ENCODE measurements around the gene DHCR7. TPM values are rescaled to one million over a fixed set of nuclear protein-coding genes. Genes with fewer than 3 reads are reported as not detected.
A peak's percentile ranks its signal among the peaks of the same experiment; 100 is the strongest.

The DHCR7 gene
- total and polyA plus RNA-seq, 2 experiments from 2014 or later, result 84.0 to 166 TPM

- ATAC-seq (no peak), DNase-seq (ENCODE audit: low spot score) (no peak)
- H3K4me1 ChIP-seq (ENCODE audit: insufficient read depth), result peaks cover 39% of the 10 kb centered on the region
- Mint-ChIP-seq H3K9me3 (peaks cover 7% of the 10 kb centered on the region; the same call in 2 of the 3 replicates), H3K4me1 (peaks cover 46% of the 10 kb centered on the region), H3K27ac (no peak overlapping the region), H3K4me3 (peak overlapping the region; percentile 33; the same call in 1 of the 3 replicates), H3K36me3 (ENCODE audit: low read depth) (peaks cover 31% of the 10 kb centered on the region), H3K27me3 (ENCODE audit: insufficient read depth, low read depth, poor library complexity) (peaks cover 18% of the 10 kb centered on the region)
- H3K27ac ChIP-seq (ENCODE audit: low read depth), result no peak overlapping the region
- H3K27me3 ChIP-seq (ENCODE audit: insufficient read depth), result no peaks in the 10 kb centered on the region
- H3F3A ChIP-seq (replicated peaks; ENCODE audit: low read depth), result no peaks in the 10 kb centered on the region; the same call in 1 of the 2 replicates
- H3K36me3 ChIP-seq (ENCODE audit: insufficient read depth), result peaks cover 22% of the 10 kb centered on the region
- no peaks in the 10 kb centered on the region for H3K9me2 ChIP-seq (ENCODE audit: insufficient read depth)
- peaks cover 27% of the 10 kb centered on the region for H4K20me1 ChIP-seq (replicated peaks; ENCODE audit: insufficient read depth)
- 0 out of 2 replicates have a peak overlapping the region, but pooled peaks have one; percentile 39 for H3K4me2 ChIP-seq
- H3K4me3 ChIP-seq, result no peak overlapping the region; the same call in 1 of the 2 replicates
- H2AFZ ChIP-seq, result no peak overlapping the region
- TF ChIP-seq ZNF114 (CRISPR knock-in tag; IDR thresholded peaks at IDR 0.05) (no peak), ZNF462 (CRISPR knock-in tag; IDR thresholded peaks at IDR 0.05) (no peak), NANOG (IDR thresholded peaks at IDR 0.05; ENCODE audit: borderline replicate concordance) (no peak), JUNB (IDR thresholded peaks at IDR 0.05; ENCODE audit: unreplicated experiment) (no peak), STAT1 (IDR thresholded peaks at IDR 0.05; ENCODE audit: unreplicated experiment) (no peak), ZNF331 (CRISPR knock-in tag; IDR thresholded peaks at IDR 0.05; ENCODE audit: low read depth) (no peak), EZH2 (IDR thresholded peaks at IDR 0.05; ENCODE audit: low read depth, unreplicated experiment) (no peak), REST (IDR thresholded peaks at IDR 0.05; ENCODE audit: unreplicated experiment) (no peak), ETS1 (IDR thresholded peaks at IDR 0.05) (no peak), CREB1 (CRISPR knock-in tag; IDR thresholded peaks at IDR 0.05; ENCODE audit: low read depth) (no peak)
- peaks cover 67% of the 10 kb centered on the region for H3K79me2 ChIP-seq (replicated peaks; ENCODE audit: insufficient read depth)
These were observed 2.3 kb upstream of the DHCR7 start for GRCh38 chr11:71450507-71450906.

All from GM23338 (cell line).